OCI-LY1 (cell line): ENCODE data around the gene CNRIP1.

ENCODE experiments used
- H2AFZ ChIP-seq: fragments of 200-600 bp; sonication (generic), shearing (Covaris generic); 2 replicates; pipeline ENCODE4 v1.6.0; 2014; ENCODE audit warnings: antibody characterized with exemption, mild to moderate bottlenecking, low read length
- H3F3A ChIP-seq: fragments of 200-600 bp; sonication (generic), shearing (Covaris generic); 2 replicates; pipeline ENCODE4 v1.6.0; 2014; ENCODE audit warnings: mild to moderate bottlenecking, antibody characterized with exemption, low read length, moderate library complexity; ENCODE audit not compliant: insufficient read depth
- H3K27ac ChIP-seq: fragments of 200-600 bp; sonication (generic); 2 replicates; pipeline ENCODE4 v1.5.1; 2014; ENCODE audit warnings: low read length, mixed run types, mild to moderate bottlenecking, low read depth; ENCODE audit not compliant: poor library complexity, severe bottlenecking
- H3K27me3 ChIP-seq: fragments of 200-600 bp; sonication (generic); 2 replicates; pipeline ENCODE4 v1.6.0; 2014; ENCODE audit warnings: antibody characterized with exemption, mild to moderate bottlenecking, low read length, moderate library complexity; ENCODE audit not compliant: insufficient read depth
- H3K36me3 ChIP-seq: fragments of 200-600 bp; sonication (generic); 2 replicates; pipeline ENCODE4 v1.6.1; 2014; ENCODE audit warnings: mild to moderate bottlenecking, antibody characterized with exemption, low read length, moderate library complexity, mixed read lengths; ENCODE audit not compliant: insufficient read depth
- H3K4me1 ChIP-seq: fragments of 200-600 bp; sonication (generic); 2 replicates; pipeline ENCODE4 v1.5.1; 2014; ENCODE audit warnings: mild to moderate bottlenecking, low read length, moderate library complexity; ENCODE audit not compliant: insufficient read depth, severe bottlenecking
- H3K4me2 ChIP-seq: fragments of 200-600 bp; sonication (generic), shearing (Covaris generic); 2 replicates; pipeline ENCODE4 v1.6.1; 2014; ENCODE audit warnings: low read length
- H3K4me3 ChIP-seq: fragments of 200-600 bp; sonication (generic); 2 replicates; pipeline ENCODE4 v1.5.1; 2014; ENCODE audit warnings: low read length, low read depth, mild to moderate bottlenecking, mixed read lengths; ENCODE audit not compliant: poor library complexity, severe bottlenecking
- H3K79me2 ChIP-seq: fragments of 200-600 bp; shearing (Covaris generic); 2 replicates; pipeline ENCODE4 v1.6.1; 2016; ENCODE audit warnings: mixed run types, low read length, mixed read lengths; ENCODE audit not compliant: insufficient read depth
- H3K9ac ChIP-seq: fragments of 200-600 bp; sonication (generic), shearing (Covaris generic); 2 replicates; pipeline ENCODE4 v1.6.1; 2014; ENCODE audit warnings: mild to moderate bottlenecking, low read length, mixed read lengths
- H3K9me2 ChIP-seq: fragments of 200-600 bp; sonication (generic), shearing (Covaris generic); 2 replicates; pipeline ENCODE4 v1.6.1; 2014; ENCODE audit warnings: low read depth, mild to moderate bottlenecking, low read length, mixed read lengths
- H3K9me3 ChIP-seq: fragments of 200-600 bp; shearing (Covaris generic); 2 replicates; pipeline ENCODE4 v1.6.1; 2014; ENCODE audit warnings: low read length, mixed read lengths
- H4K20me1 ChIP-seq: fragments of 200-600 bp; sonication (generic), shearing (Covaris generic); 2 replicates; pipeline ENCODE4 v1.6.0; 2016; ENCODE audit warnings: mild to moderate bottlenecking, low read length; ENCODE audit not compliant: insufficient read depth
- CTCF ChIP-seq: fragments of 200-600 bp; sonication (generic), shearing (Covaris generic); IDR thresholded peaks from 2 replicates; pipeline ENCODE4 v1.5.1; 2017; ENCODE audit warnings: mild to moderate bottlenecking, antibody characterized with exemption, low read length, moderate library complexity, mixed read lengths
- EZH2 ChIP-seq: fragments of 200-600 bp; sonication (generic), shearing (Covaris generic); IDR thresholded peaks from 2 replicates; pipeline ENCODE4 v1.8.0; 2017; ENCODE audit warnings: borderline replicate concordance, mixed run types, mild to moderate bottlenecking, antibody characterized with exemption, low read length, moderate library complexity, mixed read lengths

Gene CNRIP1

GRCh38 chr2:68341583-68341982 is 21.8 kb upstream of the CNRIP1 start:
- no peaks in the 10 kb centered on the region for H3K9me3 ChIP-seq
- H3K4me2 ChIP-seq, result no peak overlapping the region
- no peaks in the 10 kb centered on the region for H4K20me1 ChIP-seq
- H3K79me2 ChIP-seq, result no peaks in the 10 kb centered on the region
- no peaks in the 10 kb centered on the region for H3K36me3 ChIP-seq
- no peaks in the 10 kb centered on the region for H3K4me1 ChIP-seq
- no peak overlapping the region for H3K9ac ChIP-seq
- no peak overlapping the region for H3K4me3 ChIP-seq
- no peaks in the 10 kb centered on the region for H3K27me3 ChIP-seq
- H2AFZ ChIP-seq, result no peak overlapping the region
- no peaks in the 10 kb centered on the region for H3F3A ChIP-seq
- H3K27ac ChIP-seq, result no peak overlapping the region
- TF ChIP-seq EZH2 (no peak), CTCF (no peak)
- H3K9me2 ChIP-seq, result no peaks in the 10 kb centered on the region

GRCh38 chr2:68341062-68341329 is 21.2 kb upstream of the CNRIP1 start:
- Histone ChIP-seq H3K36me3 (no peaks in the 10 kb centered on the region), H3K9me2 (no peaks in the 10 kb centered on the region), H3K27me3 (no peaks in the 10 kb centered on the region), H3F3A (no peaks in the 10 kb centered on the region), H3K27ac (no peak overlapping the region), H4K20me1 (no peaks in the 10 kb centered on the region), H2AFZ (no peak overlapping the region), H3K4me1 (no peaks in the 10 kb centered on the region), H3K4me2 (no peak overlapping the region), H3K9ac (no peak overlapping the region), H3K4me3 (no peak overlapping the region), H3K79me2 (no peaks in the 10 kb centered on the region), H3K9me3 (no peaks in the 10 kb centered on the region)
- no peak for TF ChIP-seq CTCF
- no peak for TF ChIP-seq EZH2

- H3K9ac ChIP-seq, result no peak overlapping the region
- H3K9me3 ChIP-seq, result no peaks in the 10 kb centered on the region
- H3K36me3 ChIP-seq, result no peaks in the 10 kb centered on the region
- H3K27me3 ChIP-seq, result no peaks in the 10 kb centered on the region
- H4K20me1 ChIP-seq, result no peaks in the 10 kb centered on the region
- no peak overlapping the region for H3K4me3 ChIP-seq
- no peaks in the 10 kb centered on the region for H3K79me2 ChIP-seq
- no peak overlapping the region for H3K4me2 ChIP-seq
- TF ChIP-seq CTCF (no peak), EZH2 (no peak)
- H2AFZ ChIP-seq, result no peak overlapping the region
- H3F3A ChIP-seq, result no peaks in the 10 kb centered on the region
- H3K9me2 ChIP-seq, result no peaks in the 10 kb centered on the region
- no peaks in the 10 kb centered on the region for H3K4me1 ChIP-seq
- H3K27ac ChIP-seq, result no peak overlapping the region
Measured at GRCh38 chr2:68340226-68341061, 20.7 kb upstream of the CNRIP1 start.
